PC-9 (cell line): ENCODE measurements around the gene TMPRSS5. TPM values are rescaled to one million over a fixed set of nuclear protein-coding genes. Genes with fewer than 3 reads are reported as not detected.

Experiments used
- BruUV-seq: library from RNA; stranded (reverse); fragments of 400-500 nt; replicated peaks from 2 replicates; lab custom pipeline; 2021; lab: Mats Ljungman, UMichigan
- CTCF ChIA-PET: fragments of 300-600 bp; sonication (Branson Sonifier 250); formaldehyde crosslinking; loops from one replicate; lab custom pipeline; 2022; ENCODE audit warnings: antibody characterized with exemption; lab: Charles Lee
- POLR2A ChIA-PET: fragments of 300-600 bp; sonication (Branson Sonifier 250); formaldehyde crosslinking; loops from one replicate; lab custom pipeline; 2022; ENCODE audit warnings: antibody characterized with exemption; ENCODE audit not compliant: unreplicated experiment; lab: Charles Lee
- DNase-seq, 2 experiments: peaks; one replicate each; pipeline versions ENCODE4 v3.0.0 to v3.0.0-alpha.2; 2015 to 2022; ENCODE audit warnings: mixed read lengths in 1 of 2
- H2AFZ ChIP-seq: fragments of 200-600 bp; sonication (generic); 2 replicates; pipeline ENCODE4 v1.8.1; 2017; ENCODE audit warnings: antibody characterized with exemption
- H3F3A ChIP-seq: fragments of 200-600 bp; sonication (generic); 2 replicates; pipeline ENCODE4 v1.8.1; 2017; ENCODE audit warnings: antibody characterized with exemption, mild to moderate bottlenecking, low read depth; ENCODE audit not compliant: insufficient read depth
- H3K27ac ChIP-seq: fragments of 200-600 bp; sonication (generic); 2 replicates; pipeline ENCODE4 v1.6.1; 2016; ENCODE audit warnings: mixed run types
- H3K27me3 ChIP-seq: fragments of 200-600 bp; sonication (generic); 2 replicates; pipeline ENCODE4 v1.6.1; 2016; ENCODE audit warnings: low read depth, mixed run types; ENCODE audit not compliant: insufficient read depth
- H3K36me3 ChIP-seq: fragments of 200-600 bp; sonication (generic); 2 replicates; pipeline ENCODE4 v1.6.1; 2016; ENCODE audit warnings: low read depth, mixed run types
- H3K4me1 ChIP-seq: fragments of 200-600 bp; sonication (generic); replicated peaks from 2 replicates; pipeline ENCODE4 v1.6.1; 2016; ENCODE audit warnings: mixed run types; ENCODE audit not compliant: insufficient read depth
- H3K4me2 ChIP-seq: fragments of 200-600 bp; sonication (generic); 2 replicates; pipeline ENCODE4 v1.6.1; 2017; ENCODE audit warnings: mixed run types
- H3K4me3 ChIP-seq: fragments of 200-600 bp; sonication (generic); 2 replicates; pipeline ENCODE4 v1.6.1; 2016; ENCODE audit warnings: mixed run types
- H3K79me2 ChIP-seq: fragments of 200-600 bp; sonication (generic); 2 replicates; pipeline ENCODE4 v1.6.1; 2017; ENCODE audit warnings: low read depth, mixed run types
- H3K9me2 ChIP-seq: fragments of 200-600 bp; sonication (generic); 2 replicates; pipeline ENCODE4 v1.8.1; 2017; ENCODE audit warnings: mild to moderate bottlenecking; ENCODE audit not compliant: insufficient read depth
- H3K9me3 ChIP-seq: fragments of 200-600 bp; sonication (generic); 2 replicates; pipeline ENCODE4 v1.8.1; 2016; ENCODE audit warnings: low read depth; ENCODE audit not compliant: insufficient read depth
- H4K20me1 ChIP-seq: fragments of 200-600 bp; sonication (generic); 2 replicates; pipeline ENCODE4 v1.8.1; 2017; ENCODE audit not compliant: insufficient read depth
- EZH2 ChIP-seq: fragments of 200-600 bp; sonication (generic); IDR thresholded peaks from 2 replicates; pipeline ENCODE4 v1.8.0; 2017; ENCODE audit warnings: antibody characterized with exemption, low read depth
- intact Hi-C: fragments of 100-400 bp; cut with micrococcal nuclease; formaldehyde crosslinking; loops from one replicate; pipeline ENCODE4 v1.10.0; 2022; ENCODE audit not compliant: unreplicated experiment
- total RNA-seq: library from RNA; stranded (reverse); gene quantifications from 2 replicates; pipeline ENCODE4 v1.2.3, GENCODE V29; 2021
- TF ChIP-seq, protein P1 (sequence below): fragments of 200-600 bp; sonication (generic); conservative IDR thresholded peaks from 2 replicates; pipeline ENCODE4 v1.6.1; 2017; ENCODE audit warnings: mixed run types, antibody characterized with exemption, mild to moderate bottlenecking, moderate library complexity

TMPRSS5 gene
- total RNA-seq, 1 experiment from 2014 or later, result 0.83 TPM

DNA sequence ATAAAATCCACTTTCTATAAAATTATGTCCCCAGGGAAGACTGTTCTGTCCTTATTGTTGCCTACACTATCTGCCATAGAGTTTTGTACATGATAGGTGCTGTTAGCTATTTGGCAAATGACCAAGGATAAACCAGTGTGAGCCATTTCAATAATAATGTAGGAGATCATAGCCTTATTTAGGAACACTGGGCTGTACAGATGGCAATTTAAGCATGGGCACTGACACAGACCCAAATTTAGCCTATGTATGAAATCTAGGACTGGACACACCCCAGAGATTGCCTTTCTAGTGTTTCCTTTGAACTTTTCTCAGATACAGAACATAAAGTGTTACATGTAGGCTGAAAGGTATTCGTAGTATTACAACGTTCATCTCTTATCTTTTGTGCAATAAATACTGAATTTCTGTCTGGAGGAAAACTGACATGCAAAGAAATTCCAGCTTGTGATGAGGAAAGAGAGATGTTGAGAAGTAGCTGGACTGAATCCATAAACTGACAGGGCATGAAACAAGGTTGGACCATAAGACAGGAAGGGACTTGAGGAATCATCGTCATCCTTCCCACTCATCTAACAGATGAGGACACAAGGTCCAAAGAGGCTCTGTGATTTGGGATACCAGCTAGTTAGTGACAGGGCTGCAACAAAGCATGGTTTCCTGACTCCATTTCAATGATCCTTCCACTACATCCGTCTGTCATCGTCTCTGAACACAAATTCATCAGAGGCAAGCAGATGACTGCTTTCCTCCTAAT lies 60.3 kb downstream of the TMPRSS5 start:
- CTCF ChIA-PET, result no interaction called here
- Histone ChIP-seq H3K9me3 (no peaks in the 10 kb centered on the region), H3K27ac (no peak overlapping the region), H3K4me1 (no peaks in the 10 kb centered on the region), H3F3A (no peaks in the 10 kb centered on the region), H3K4me2 (no peak overlapping the region), H3K27me3 (peaks cover 97% of the 10 kb centered on the region), H3K36me3 (no peaks in the 10 kb centered on the region), H3K4me3 (no peak overlapping the region), H3K79me2 (no peaks in the 10 kb centered on the region), H3K9me2 (no peaks in the 10 kb centered on the region), H2AFZ (no peak overlapping the region), H4K20me1 (no peaks in the 10 kb centered on the region)
- no TSS peak for BruUV-seq
- TF ChIP-seq, protein P1, sequence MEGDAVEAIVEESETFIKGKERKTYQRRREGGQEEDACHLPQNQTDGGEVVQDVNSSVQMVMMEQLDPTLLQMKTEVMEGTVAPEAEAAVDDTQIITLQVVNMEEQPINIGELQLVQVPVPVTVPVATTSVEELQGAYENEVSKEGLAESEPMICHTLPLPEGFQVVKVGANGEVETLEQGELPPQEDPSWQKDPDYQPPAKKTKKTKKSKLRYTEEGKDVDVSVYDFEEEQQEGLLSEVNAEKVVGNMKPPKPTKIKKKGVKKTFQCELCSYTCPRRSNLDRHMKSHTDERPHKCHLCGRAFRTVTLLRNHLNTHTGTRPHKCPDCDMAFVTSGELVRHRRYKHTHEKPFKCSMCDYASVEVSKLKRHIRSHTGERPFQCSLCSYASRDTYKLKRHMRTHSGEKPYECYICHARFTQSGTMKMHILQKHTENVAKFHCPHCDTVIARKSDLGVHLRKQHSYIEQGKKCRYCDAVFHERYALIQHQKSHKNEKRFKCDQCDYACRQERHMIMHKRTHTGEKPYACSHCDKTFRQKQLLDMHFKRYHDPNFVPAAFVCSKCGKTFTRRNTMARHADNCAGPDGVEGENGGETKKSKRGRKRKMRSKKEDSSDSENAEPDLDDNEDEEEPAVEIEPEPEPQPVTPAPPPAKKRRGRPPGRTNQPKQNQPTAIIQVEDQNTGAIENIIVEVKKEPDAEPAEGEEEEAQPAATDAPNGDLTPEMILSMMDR, result no peak
- TF ChIP-seq EZH2, result no peak
- POLR2A ChIA-PET, result no interaction called here
- intact Hi-C loops, result no loop called here
- no peak for DNase-seq

GRCh38 chr11:113644605-113645004 lies 61.5 kb downstream of the TMPRSS5 start:
- no peaks in the 10 kb centered on the region for H3K36me3 ChIP-seq
- H3K79me2 ChIP-seq, result no peaks in the 10 kb centered on the region
- H3K4me3 ChIP-seq, result no peak overlapping the region
- H2AFZ ChIP-seq, result no peak overlapping the region
- no peak overlapping the region for H3K4me2 ChIP-seq
- peaks cover 95% of the 10 kb centered on the region for H3K27me3 ChIP-seq
- no peaks in the 10 kb centered on the region for H3F3A ChIP-seq
- no peaks in the 10 kb centered on the region for H3K9me3 ChIP-seq
- no peaks in the 10 kb centered on the region for H4K20me1 ChIP-seq
- H3K4me1 ChIP-seq, result no peaks in the 10 kb centered on the region
- no peak overlapping the region for H3K27ac ChIP-seq
- intact Hi-C loops, result no loop called here
- BruUV-seq, result no TSS peak
- TF ChIP-seq EZH2, result no peak
- TF ChIP-seq, protein P1, result no peak
- H3K9me2 ChIP-seq, result no peaks in the 10 kb centered on the region
- ChIA-PET CTCF (interaction anchor here (0.6 kb wide), 1 partner anchor 247 kb away, joined by 8 read pairs; no protein-coding TSS in a partner anchor), POLR2A (no interaction called here)
- DNase-seq, result no peak

GRCh38 chr11:113643701-113644100 lies 62.4 kb downstream of the TMPRSS5 start:
- H3K9me3 ChIP-seq, result no peaks in the 10 kb centered on the region
- TF ChIP-seq EZH2, result no peak
- TF ChIP-seq, protein P1, result no peak
- no peak overlapping the region for H3K4me2 ChIP-seq
- H3K4me1 ChIP-seq, result no peaks in the 10 kb centered on the region
- ChIA-PET POLR2A (no interaction called here), CTCF (no interaction called here)
- BruUV-seq, result no TSS peak
- H3K79me2 ChIP-seq, result no peaks in the 10 kb centered on the region
- H3F3A ChIP-seq, result no peaks in the 10 kb centered on the region
- peaks cover 93% of the 10 kb centered on the region for H3K27me3 ChIP-seq
- H3K4me3 ChIP-seq, result no peak overlapping the region
- no peaks in the 10 kb centered on the region for H3K36me3 ChIP-seq
- H4K20me1 ChIP-seq, result no peaks in the 10 kb centered on the region
- H3K27ac ChIP-seq, result no peak overlapping the region
- no peaks in the 10 kb centered on the region for H3K9me2 ChIP-seq
- H2AFZ ChIP-seq, result no peak overlapping the region
- intact Hi-C loops, result no loop called here
- DNase-seq, result no peak
